Colonic mucosa (tissue), 4 donors: Measurements from ENCODE around the gene COA3. TPM values are rescaled to one million over a fixed set of nuclear protein-coding genes. Genes with fewer than 3 reads are reported as not detected.

Experiments used
- DNase-seq: peaks from one replicate; pipeline ENCODE4 v3.0.0-alpha.2; 2020
- H3K27ac ChIP-seq: fragments of 200-600 bp; one replicate; pipeline ENCODE4 v1.8.0; 2021
- H3K27me3 ChIP-seq: fragments of 200-600 bp; one replicate; pipeline ENCODE4 v1.8.0; 2021
- H3K36me3 ChIP-seq: fragments of 200-600 bp; one replicate; pipeline ENCODE4 v1.8.0; 2021
- H3K4me1 ChIP-seq: fragments of 200-600 bp; one replicate; pipeline ENCODE4 v1.8.0; 2021; ENCODE audit warnings: mild to moderate bottlenecking
- H3K4me3 ChIP-seq: fragments of 200-600 bp; one replicate; pipeline ENCODE4 v1.8.0; 2021
- H3K9ac ChIP-seq, 2 donors: one replicate each; pipeline ENCODE4 v1.7.0; 2013; ENCODE audit warnings: control low read depth in 2 of 2, low read depth in 2 of 2, low read length in 2 of 2
- H3K9me3 ChIP-seq: fragments of 200-600 bp; one replicate; pipeline ENCODE4 v1.8.0; 2021
- intact Hi-C: fragments of 100-400 bp; cut with DNase I; formaldehyde crosslinking; loops from one replicate; pipeline ENCODE4 v1.14.1; 2022
- total RNA-seq, 2 donors: library from RNA; stranded (reverse); fragmentation: NEBNext Ultra II Directional in 1 of 2; extraction: Animal tissue kit (Norgen Biotek cat#: 25700) in 1 of 2; gene quantifications; one replicate each; pipeline ENCODE4 v1.2.1, GENCODE V29; 2021
- TF ChIP-seq, protein P1 (sequence below): fragments of 200-600 bp; IDR thresholded peaks from one replicate; pipeline ENCODE4 v1.8.0; 2022; ENCODE audit warnings: antibody characterized with exemption, mild to moderate bottlenecking
- donor health status: healthy.
- donor health status: DM: no; HTN: no; CAD: no.
- donor health status: DM: no; HTN: no; CAD: no.

Gene COA3
- total RNA-seq, 2 donors from 2014 or later, result 167 to 219 TPM

DNA sequence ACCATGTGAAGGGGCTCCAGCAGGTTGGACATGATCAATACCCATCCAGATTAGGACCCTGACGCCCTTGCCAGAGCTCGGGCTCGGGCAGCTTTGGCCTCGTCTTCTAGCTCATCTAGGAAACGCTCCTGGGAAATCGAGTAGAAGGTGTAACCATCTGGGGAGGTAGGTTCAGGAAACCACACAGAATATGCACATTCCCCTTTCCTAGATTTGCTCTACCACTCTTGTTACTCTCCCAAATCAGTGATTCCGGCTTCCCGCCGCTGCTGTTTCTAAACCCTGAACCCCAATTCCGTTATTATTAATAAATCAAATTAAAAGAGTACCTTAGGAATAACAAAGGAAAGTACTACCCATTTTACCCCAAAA is 507 bp downstream of the COA3 start:
- TF ChIP-seq, protein P1, sequence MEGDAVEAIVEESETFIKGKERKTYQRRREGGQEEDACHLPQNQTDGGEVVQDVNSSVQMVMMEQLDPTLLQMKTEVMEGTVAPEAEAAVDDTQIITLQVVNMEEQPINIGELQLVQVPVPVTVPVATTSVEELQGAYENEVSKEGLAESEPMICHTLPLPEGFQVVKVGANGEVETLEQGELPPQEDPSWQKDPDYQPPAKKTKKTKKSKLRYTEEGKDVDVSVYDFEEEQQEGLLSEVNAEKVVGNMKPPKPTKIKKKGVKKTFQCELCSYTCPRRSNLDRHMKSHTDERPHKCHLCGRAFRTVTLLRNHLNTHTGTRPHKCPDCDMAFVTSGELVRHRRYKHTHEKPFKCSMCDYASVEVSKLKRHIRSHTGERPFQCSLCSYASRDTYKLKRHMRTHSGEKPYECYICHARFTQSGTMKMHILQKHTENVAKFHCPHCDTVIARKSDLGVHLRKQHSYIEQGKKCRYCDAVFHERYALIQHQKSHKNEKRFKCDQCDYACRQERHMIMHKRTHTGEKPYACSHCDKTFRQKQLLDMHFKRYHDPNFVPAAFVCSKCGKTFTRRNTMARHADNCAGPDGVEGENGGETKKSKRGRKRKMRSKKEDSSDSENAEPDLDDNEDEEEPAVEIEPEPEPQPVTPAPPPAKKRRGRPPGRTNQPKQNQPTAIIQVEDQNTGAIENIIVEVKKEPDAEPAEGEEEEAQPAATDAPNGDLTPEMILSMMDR, result no peak
- no peak for DNase-seq

DNA sequence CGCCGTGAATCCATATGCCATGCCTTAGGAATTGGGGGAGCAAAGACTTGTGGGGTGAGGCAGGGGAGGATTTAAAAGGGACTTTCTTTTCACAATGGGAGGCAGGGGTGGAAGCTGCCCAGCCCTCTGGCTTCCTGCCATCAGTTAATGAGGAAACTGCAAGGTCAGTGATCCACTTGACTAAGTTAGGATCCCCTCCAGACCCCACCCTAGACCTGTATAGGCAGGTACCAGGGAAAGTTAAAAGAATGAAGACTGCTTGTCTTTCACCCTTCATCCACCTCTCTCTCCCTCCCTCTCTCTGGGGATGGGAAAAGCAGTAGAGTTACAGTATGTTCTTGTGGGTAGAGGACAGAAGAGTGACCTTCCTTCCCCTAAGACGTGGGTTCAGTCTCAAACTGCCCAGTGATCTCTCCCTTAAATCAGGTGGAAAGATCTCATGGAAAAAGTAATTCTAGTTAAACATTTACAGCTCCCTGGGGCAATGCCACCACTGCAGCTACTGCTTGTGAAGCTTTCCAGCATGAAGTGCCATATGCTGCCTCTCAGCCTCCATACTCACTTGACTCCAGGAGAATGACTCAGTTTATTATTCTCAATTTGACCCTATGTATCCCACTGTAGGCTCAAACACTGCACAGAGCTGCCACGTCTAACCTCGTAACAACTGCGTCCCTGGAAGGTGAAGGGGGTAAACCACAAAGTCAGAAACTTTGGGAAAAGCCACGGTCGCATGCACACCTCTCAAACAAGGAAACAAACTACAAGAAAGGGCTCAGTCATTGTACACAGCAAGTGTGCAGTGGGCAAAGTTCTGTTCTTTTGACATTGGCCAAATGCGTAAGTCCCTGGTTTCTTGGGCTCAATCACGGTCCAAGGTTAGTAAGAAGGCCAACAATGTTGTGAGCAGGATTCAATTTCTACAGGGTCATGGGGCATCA is 1.2 kb downstream of the COA3 start:
- Histone ChIP-seq H3K4me3 (peak overlapping the region; percentile 76), H3K9me3 (no peaks in the 10 kb centered on the region), H3K36me3 (no peaks in the 10 kb centered on the region), H3K4me1 (peaks cover 8% of the 10 kb centered on the region), H3K27ac (peak overlapping the region; percentile 74), H3K9ac (peak overlapping the region; percentile 88 to 99), H3K27me3 (no peaks in the 10 kb centered on the region)
- peak; percentile 75 for DNase-seq
- intact Hi-C loops, result no loop called here
- TF ChIP-seq, protein P1, result no peak

More for the DNA sequence above, 507 bp downstream of the COA3 start:
- Histone ChIP-seq H3K9me3 (no peaks in the 10 kb centered on the region), H3K27me3 (no peaks in the 10 kb centered on the region), H3K9ac (peak overlapping the region; percentile 88 to 99), H3K27ac (peak overlapping the region; percentile 74), H3K4me3 (peak overlapping the region; percentile 76), H3K4me1 (peaks cover 10% of the 10 kb centered on the region), H3K36me3 (no peaks in the 10 kb centered on the region)
- intact Hi-C loops, result no loop called here

DNA sequence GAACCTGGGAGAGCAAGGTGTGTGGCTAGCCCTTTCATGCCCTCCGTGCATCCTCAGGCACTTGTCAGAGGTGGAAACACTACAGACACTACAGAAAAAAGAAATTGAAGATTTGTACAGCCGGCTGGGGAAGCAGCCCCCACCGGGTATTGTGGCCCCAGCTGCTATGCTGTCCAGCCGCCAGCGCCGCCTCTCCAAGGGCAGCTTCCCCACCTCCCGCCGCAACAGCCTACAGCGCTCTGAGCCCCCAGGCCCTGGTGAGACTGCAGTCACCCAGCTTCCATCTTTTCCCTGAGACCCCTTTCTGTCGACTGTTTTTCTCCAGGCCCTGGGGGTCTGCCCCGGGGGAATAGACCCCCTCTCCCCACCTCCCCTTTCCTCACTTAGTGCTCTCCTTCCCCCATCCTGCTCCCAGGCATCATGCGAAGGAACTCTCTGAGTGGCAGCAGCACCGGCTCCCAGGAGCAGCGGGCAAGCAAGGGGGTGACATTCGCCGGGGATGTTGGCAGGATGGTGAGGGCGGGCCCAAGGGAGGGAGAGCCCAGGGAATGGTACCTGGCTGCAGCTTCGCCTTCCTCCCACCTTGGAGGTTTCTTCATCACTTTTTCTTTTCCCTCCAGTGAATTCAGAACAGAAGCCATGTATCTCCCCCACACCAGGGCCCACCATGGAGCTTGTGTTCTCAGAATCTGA is 2.3 kb downstream of the COA3 start:
- Histone ChIP-seq H3K9ac (peak overlapping the region in 1 of 2 donors; percentile 99), H3K4me3 (no peak overlapping the region), H3K4me1 (peaks cover 8% of the 10 kb centered on the region), H3K27ac (peak overlapping the region; percentile 74), H3K27me3 (no peaks in the 10 kb centered on the region), H3K9me3 (no peaks in the 10 kb centered on the region), H3K36me3 (no peaks in the 10 kb centered on the region)
- TF ChIP-seq, protein P1, result no peak
- no peak for DNase-seq
- intact Hi-C loops, result no loop called here

DNA sequence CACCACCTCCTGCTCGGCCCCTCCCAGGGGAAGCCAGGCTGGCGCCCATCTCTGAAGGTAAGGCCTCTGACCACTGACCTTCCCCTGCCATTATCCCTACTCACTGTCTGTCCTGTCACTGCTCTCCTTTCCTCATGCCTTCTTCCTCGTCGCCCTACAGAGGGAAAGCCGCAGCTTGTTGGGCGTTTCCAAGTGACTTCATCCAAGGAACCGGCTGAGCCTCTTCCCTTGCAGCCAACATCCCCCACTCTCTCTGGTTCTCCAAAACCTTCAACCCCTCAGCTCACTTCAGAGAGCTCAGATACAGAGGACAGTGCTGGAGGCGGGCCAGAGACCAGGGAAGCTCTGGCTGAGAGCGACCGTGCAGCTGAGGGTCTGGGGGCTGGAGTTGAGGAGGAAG is 3.0 kb downstream of the COA3 start:
- H3K27me3 ChIP-seq, result no peaks in the 10 kb centered on the region
- TF ChIP-seq, protein P1, result no peak
- peak overlapping the region; percentile 3 to 99 for H3K9ac ChIP-seq
- H3K9me3 ChIP-seq, result no peaks in the 10 kb centered on the region
- peaks cover 8% of the 10 kb centered on the region for H3K4me1 ChIP-seq
- no peak overlapping the region for H3K4me3 ChIP-seq
- no peaks in the 10 kb centered on the region for H3K36me3 ChIP-seq
- DNase-seq, result peak; percentile 62
- intact Hi-C loops, result no loop called here
- peak overlapping the region; percentile 74 for H3K27ac ChIP-seq

DNA sequence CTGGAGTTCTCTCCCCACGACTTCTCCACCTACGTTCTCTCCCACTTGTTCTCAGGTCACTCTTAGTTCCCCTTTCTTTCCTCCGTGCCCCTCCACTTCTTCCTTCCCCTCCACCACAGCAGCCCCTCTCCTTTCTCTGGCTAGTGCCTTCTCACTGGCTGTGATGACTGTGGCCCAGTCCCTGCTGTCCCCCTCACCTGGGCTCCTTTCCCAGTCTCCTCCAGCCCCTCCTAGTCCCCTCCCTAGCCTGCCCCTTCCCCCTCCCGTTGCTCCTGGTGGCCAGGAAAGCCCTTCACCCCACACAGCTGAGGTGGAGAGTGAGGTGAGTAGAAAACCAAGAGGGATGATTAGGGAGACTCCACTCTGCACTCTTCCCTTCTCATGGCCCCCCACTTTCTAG is 3.4 kb downstream of the COA3 start:
- Histone ChIP-seq H3K9ac (peak overlapping the region; percentile 3 to 59), H3K27me3 (no peaks in the 10 kb centered on the region), H3K4me3 (no peak overlapping the region), H3K4me1 (peaks cover 8% of the 10 kb centered on the region), H3K27ac (no peak overlapping the region), H3K9me3 (no peaks in the 10 kb centered on the region), H3K36me3 (no peaks in the 10 kb centered on the region)
- intact Hi-C loops, result no loop called here
- TF ChIP-seq, protein P1, result no peak
- DNase-seq, result no peak
